Activated CD4-positive, alpha-beta T cell treated with anti-CD3 and anti-CD28 coated beads for 1 hour (primary cell): ENCODE data around the gene PTPRN2.
"Not testable (repeated sequence)": the region's sequence is repeated elsewhere in the genome, so short reads cannot be mapped to it uniquely, and the experiment has no call there.

ENCODE experiments used
- DNase-seq: peaks from one replicate; pipeline ENCODE4 v3.0.0-alpha.2; 2020

The PTPRN2 gene

DNA sequence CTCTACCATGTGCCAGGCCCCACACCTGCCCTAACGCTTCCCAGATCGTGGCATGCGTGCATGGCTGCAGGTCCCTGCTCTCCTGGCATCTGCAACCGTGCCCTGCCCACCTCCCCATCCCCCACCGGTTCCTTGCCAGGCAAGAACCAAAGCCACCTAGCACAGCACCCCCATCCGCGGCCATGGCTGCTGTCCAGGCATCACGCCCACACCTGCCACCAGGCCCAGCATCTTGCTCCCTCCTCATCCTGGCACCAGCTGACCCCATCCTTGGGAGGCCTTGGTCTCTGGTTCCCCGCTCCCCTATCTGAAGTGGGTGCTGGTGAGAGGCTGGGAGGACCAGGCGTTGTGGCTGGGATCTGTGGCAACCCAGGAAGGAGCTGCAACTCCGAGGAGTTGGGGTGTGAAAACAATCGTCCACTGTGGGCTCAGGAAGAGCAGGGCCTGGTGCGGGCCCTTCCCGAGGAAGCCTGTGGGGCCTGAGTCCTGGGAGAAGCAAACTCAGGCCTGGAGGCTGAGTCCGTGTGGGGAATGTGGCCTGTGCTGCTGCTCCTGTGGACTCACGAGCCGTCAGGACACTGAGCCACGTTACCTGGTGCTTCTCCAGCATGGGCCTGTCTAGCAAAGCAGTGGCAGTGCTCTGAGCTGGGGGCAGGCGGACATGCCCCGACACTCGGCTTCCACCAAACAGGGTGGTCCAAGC, 833.8 kb downstream of the PTPRN2 start:
- no peak for DNase-seq

DNA sequence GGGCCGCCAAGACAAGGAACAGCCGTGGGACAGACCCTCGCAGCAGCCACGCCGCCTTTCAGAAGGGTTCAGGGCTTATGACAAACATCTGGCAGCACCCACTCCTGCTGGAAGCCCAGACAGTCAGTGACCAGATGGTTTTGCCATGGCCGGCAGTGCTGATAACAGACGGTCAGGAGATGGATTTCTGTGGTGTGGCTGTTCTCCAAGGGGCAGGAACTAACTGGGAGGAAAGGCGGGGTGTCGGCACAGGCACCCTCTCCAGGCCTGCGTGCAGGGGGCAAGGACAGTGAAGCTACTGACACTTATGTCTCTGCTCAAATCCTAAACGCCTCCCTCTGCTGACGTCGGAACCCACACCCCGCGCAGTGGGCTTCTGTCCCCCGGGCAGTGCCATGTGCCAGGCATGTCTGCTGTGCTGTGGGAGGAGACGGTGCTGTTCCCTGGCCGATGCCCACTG, 834.8 kb downstream of the PTPRN2 start:
- no peak for DNase-seq

DNA sequence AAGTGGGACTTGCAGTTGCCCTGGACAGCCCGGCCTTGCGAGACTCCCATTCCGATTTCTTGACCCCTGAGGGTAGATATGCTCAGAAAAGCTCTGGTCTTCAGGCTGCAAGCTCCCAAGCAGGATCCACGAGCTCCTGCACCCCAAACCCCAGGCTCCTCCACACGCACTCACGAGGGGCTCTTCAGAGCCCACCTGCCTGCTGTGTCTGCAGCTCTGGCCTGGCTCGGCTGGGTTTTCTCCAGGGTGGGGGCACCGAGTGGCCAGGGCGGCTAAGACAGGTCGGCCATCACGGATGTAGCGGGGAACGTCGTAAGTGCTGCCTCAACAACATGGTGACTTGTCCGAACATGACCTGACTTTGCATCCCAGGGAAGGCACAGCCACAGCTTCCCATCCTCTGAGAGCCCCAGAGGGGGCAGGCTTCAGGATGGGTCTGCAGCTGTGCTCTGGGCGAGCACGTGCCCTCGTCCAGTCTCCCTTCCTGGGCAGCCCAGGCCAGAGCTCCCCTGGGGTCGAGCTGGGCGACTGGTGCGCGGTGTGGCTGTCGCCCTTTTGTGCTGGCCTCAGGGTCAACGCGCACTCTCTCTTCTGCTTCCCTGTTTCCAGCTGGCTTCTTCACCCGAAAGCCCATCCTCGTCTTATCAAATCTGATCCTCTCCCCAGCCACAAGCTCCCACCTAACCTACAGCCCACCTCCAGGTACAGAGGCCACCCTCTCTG, 835.5 kb downstream of the PTPRN2 start:
- DNase-seq, result no peak

DNA sequence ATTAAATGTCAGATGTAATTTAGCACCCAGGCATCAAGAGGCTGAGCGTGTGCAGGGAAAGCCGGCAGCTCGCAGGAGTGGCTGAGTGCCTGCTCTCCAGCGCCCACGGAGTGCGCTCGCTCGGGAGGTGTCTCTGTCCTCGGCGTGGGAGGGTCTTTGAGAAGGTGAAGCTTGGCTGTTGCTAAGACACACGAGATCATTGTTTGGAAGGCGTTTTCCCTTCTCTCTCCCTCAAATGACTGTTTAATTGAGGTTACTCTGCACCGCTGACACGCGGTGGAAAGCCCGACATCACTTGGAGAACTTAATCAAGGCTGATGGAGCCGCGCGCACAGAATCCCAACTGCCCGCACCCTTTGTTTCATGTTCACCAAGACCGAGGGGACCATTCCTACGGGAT, 836.2 kb downstream of the PTPRN2 start:
- DNase-seq, result no peak

DNA sequence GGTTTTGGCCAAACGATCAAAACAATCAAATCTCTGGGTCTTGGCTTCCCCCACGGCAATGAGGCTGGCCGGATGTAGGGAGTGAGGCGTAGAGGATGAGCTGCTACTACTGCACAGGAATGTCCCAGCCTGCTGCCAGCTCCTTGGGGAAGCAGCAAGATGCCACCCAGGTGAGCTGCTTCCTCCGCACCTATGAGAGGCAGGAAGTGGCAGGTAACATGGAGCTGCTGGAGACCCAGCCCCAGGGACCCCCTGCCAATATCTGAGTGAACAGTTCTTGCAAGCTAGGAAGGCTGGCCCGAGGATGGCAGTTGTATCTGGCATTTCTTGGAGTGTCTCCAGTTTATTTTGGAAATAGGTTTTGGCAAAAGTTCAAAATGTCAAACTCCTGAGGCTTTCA, 837.3 kb downstream of the PTPRN2 start:
- no peak for DNase-seq

DNA sequence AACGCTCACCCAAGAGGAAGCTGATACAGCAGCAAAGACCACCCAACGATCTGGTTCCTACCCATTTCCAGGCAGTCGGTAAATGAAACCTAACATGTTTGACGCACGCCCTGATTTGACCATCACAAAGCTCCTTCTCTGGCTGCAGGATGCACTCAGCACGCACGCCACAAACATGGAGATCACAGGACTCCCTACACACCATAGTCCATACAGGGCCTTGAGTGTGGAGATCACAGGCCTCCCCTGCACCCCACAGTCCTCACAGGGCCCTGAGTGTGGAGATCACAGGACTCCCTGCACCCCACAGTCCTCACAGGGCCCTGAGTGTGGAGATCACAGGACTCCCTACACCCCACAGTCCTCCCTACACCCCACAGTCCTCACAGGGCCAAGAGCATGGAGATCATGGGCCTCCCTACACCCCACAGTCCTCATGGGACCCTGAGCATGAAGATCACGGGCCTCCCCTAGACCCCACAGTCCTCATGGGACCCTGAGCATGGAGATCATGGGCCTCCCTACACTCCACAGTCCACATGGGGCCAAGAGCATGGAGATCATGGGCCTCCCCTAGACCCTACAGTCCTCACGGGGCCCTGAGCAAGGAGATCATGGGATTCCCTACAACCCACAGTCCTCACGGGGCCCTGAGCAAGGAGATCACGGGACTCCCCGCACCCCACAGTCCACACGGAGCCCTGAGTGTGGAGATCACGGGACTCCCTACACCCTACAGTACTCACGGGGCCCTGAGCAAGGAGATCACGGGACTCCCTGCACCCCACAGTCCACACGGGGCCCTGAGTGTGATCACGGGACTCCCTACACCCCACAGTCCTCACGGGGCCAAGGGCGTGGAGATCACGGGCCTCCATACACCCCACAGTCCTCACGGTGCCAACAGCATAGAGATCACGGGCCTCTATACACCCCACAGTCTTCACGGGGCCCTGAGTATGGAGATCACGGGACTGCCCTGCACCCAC, 841.6 kb downstream of the PTPRN2 start:
- DNase-seq, result no peak

DNA sequence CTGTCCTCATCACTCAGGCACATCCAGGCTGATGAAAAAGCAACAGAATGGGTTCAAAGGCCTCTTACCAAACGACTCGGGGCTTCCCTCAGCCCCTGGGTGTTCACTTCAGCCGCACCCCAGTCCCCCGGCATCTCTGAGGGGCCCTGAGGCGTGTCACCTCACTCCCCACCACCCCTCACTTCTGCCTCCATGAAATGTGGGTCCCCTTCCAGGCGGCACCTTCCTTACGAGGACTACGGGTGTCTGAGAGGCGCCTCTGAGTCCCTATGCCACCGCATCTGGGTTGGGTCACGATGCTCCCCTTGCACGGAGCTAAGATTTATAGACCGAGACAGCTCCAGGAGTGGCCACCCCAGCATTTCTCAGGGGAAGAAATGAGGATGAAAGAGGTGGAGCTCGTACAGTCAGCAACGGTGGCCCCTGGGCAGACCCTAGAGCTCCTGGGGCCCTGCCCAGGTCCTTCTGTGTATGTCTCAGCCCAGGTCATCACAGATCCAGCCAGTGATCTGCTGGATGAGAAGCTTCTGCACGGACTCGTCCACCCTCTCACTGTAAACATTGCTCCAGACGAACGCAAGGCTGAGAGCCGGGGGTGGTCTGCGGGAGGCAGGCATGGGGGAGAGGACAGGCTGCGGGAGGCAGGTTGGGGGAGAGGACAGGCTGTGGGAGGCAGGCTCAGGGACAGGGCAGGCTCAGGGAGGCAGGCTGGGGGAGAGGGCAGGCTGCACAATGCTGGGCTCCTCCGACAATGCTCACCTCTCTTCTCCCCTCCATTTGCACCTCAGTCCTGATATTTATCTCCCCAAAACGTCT, 842.6 kb downstream of the PTPRN2 start:
- DNase-seq, result no peak

DNA sequence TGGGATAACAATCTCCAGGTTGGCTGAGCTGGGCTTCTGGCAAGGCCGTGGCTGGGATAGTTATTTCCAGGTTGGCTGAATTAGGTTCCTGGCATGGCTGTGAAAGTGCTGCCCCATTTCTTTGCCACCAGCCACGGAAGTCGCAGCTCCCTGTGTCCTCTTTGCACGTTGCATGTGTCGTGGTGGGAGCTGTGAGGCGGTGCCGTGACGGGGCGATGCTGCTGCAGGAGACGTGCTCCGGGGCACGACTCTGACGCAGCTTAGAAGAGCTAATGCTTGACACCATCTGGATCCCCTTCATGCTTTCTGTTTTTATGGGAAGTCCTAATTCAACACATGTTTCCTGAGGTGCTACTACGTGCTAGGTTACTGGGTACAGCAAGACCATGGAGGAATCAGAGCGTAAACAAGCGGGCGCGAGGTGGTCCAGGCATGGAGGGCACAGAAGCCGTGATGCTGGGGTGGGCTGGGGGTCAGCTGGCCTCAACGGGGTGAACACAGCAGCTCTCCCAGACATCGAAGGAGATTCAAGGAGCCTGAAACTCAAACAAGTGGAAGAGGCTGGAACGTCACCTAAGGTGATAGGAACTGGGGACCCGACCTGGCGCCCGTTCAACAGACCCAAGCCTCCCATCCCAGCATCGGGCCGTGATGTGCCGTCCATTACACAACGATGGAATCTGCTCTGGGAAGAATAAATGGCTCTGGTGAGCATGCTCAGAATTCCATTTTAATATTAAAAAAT, 843.7 kb downstream of the PTPRN2 start:
- DNase-seq, result no peak

DNA sequence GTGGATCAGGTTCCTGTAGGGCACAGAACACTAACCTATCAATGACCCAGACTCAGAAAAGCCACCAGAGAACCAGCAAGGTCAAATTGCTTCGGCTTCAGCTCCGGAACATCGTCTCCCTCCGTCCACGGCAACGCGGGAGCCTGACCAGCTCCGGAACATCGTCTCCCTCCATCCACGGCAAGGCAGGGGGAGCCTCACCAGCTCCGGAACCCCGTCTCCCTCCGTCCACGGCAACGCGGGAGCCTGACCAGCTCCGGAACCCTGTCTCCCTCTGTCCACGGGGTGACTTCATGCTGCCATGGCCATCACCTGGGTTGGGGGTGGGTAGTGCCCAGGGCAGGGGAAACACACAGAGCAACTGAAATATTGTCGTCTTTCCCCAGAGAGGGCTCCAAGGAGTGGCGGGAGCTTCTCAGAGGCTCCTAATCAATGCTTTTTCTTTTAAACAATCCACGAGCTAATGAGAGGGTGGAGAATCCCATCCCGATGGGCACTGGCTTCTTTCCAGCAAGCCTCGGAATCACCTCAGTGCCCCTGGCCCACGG, 847.3 kb downstream of the PTPRN2 start:
- no peak for DNase-seq

DNA sequence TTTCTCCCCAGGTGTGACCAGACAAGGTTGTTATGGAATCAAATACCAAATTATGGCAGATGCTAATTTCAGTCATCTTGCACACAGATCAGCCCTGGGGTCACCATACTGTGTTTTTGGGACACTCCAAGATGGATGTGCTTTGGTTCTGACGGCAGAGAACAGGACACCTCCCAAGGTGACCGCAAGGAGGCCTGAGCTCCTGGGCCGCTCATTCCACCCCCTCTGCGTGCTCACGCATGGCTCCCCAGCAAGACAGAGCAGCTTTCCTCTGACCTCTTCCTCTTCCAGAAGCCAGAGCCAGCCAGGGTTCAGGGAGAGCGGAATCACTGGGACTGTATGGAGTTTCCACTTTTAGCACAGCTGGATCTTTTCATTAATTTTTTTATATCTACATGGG, 848.0 kb downstream of the PTPRN2 start:
- DNase-seq, result no peak

DNA sequence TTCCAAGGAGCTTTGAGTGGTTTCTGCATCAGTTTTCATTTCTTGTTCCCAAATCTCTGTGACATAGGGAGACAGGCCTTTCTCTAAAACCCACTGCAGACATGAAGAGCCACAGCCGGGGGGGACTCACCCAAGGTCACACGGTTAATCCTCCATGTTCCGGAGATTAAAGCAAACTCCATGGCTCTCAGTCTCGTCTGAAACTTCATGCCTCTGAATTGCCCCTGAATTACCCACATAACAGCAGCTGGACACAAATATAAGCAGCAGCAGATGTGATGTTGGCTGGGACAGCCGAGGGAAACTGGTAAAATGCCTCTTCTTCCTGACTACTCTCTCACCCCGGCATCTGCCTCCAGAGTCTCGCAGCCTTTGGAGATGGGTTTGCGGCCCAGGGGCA, 848.6 kb downstream of the PTPRN2 start:
- DNase-seq, result no peak

DNA sequence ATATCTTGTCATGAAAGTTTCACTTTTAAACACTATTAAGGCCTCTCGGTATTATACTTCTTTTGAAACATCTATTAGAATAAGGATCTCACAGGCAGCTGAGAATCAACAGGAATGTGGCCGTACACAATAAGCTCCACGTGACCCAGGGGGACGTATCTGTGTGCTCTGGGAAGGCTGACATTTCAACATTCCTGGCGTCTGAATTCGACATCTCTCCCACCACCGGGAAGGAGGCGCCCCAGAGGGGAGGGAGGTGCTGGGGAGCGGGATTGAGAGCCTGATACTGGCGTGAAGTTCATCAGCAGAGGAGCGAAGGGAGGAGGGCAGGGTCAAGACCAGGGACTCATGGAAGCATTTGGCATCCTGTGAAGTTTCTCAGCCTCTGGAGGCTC, 849.6 kb downstream of the PTPRN2 start:
- DNase-seq, result no peak

DNA sequence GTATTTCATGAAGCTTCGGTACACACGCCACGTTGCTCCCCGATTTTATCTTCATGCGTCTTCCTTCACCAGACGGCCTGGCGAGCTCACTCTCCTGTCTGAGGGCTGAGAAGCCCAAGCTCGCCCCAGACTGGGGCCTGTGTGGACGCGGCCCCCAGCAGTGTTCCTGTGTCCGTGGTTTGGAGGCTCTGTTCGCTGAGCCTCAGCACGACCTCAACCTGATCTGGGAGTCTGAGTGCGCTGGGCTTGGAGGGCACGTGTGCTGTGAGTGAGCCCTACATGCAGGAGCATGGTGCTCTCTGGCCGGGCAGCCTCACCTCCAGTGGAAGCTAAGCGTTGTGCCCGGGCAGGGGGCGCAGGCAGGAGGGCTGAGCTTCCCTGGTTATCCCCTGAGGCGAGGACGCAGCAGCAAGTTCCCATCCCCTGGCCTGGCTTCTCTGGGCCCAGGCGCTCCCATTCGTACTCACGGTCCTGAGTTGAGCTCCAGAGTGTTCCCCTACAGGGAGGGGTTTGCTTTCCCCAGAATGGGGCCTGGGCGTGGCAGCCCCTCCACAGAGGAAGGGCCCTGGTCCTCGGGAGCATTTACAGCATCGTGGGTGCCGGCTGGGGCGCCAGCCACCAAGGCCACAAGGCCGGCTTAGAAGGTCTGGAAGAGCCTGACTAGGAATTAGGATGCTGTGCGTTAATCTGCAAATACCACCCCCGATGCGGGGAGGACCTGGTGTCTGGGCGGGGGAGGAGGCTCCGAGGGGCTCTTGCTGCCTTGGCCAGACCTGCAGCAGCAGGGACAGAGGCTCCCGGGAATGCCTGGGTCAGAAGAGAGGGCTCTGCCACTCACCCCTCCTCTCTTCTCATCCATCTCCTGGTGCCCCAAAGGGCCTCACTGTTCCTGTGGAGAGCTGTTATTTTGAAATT, 850.2 kb downstream of the PTPRN2 start:
- DNase-seq, result no peak

DNA sequence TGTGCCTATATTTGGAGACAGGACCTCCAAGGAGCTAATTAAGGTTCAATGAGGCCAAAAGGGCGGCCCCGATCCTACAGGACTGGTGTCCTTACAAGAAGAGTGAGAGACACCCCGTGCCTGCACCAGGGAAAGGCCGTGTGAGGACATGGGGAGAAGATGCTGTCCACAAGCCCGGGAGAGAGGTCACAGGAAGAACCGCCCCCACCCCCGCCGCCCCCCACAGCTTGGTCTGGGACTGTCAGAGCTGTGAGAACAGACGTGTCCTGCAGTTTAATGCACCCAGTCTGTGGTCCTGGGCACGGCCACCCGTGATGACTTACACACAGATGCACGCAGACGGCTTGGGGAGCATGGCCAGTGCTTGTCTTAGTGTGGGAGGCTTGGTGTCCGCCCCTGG, 851.3 kb downstream of the PTPRN2 start:
- DNase-seq, result no peak

DNA sequence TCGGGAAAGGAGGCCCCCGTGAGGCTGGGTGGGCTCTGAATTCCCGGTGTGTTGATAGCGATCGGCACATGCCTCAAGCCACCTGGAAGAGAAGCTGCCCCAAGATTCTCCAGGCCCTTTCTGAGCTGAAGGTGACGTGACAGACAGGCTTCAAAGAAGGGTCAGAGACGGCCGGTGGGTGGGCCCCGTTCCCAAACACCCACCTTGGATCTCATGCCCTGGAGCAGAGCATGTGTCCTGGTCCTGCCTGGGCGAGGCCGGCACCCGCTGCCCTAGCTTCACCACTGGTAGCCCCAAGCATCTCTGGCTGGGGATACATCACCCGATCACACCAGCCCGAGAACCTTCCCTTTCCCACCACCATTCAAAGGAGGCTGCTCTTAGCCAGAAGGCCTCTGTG, 851.8 kb downstream of the PTPRN2 start:
- no peak for DNase-seq

DNA sequence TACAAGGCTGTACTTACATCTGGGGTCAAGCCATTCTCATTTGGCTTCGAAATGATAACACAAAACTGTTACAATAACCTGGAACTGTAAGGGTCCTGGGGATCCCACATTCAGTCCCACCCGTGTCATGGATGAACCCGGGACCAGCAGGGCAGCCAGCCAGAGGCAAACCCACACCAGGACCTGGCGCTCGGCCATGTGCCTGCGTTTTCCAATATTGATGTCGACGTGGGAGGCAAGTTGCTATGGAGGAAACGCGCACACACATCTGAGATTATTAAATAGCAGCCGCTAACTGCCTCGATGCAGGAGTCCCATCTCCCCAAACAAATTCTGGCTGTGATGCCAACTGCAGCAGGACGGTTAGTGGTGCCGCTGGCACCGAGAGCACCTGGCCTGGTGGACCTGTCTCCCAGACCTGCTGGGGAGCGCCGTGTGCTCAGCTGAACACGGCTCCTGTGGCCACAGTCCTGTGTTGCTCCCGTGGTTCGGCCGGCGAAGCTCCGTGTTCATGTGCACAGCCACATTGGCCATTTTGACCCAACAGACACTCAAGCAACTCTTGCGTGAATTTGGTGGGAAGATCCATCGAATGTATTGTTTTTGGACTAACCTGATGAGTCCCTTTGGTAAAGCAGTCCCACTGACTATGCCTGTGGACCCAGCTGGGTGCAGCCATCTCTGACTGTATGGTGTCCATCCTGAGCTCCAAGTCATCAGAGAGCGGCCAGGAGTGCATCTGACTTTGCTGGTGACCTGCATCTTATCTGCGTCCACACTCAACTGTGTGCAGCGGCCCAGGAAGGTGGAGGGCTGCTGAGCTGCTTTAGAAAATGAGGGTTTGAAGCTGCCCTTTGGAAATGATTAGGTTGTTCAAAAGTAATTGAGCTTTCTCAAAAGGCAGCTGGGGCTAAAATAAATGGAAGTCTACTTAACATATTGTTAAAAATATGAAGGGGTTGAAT, 852.7 kb downstream of the PTPRN2 start:
- no peak for DNase-seq

DNA sequence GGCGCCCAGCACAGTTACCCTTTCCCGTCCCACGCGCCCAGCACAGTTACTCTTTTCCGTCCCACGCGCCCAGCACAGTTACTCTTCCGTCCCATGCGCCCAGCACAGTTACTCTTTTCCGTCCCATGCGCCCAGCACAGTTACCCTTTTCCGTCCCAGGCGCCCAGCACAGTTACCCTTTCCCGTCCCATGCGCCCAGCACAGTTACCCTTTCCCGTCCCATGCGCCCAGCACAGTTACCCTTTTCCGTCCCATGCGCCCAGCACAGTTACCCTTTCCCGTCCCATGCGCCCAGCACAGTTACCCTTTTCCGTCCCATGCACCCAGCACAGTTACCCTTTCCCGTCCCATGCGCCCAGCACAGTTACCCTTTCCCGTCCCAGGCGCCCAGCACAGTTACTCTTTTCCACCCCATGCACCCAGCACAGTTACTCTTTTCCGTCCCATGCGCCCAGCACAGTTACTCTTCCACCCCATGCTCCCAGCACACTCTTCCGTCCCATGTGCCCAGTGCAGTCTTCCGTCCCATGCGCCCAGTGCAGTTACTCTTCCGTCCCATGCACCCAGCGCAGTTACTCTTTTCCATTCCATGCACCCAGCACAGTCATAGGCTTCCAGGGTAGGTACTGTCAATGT, 853.7 kb downstream of the PTPRN2 start:
- DNase-seq, result not testable (repeated sequence)

DNA sequence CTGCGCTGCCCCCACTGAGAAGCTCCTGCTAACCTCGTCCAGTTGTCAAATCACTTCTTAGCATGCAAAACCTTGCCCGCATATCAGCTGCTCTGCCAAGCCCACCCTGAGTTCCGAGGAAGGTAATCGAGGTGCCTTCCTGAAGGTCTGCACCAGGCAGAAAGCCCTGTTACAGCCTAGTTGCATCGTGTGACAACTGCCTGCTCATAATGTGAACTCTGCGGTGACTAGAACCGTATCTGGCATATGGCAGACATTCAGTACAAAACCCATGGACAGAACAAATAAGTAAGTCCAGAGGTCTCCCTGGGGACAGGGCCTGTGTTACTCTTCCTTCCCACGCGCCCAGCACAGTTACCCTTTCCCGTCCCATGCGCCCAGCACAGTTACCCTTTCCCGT, 856.5 kb downstream of the PTPRN2 start:
- DNase-seq, result no peak

DNA sequence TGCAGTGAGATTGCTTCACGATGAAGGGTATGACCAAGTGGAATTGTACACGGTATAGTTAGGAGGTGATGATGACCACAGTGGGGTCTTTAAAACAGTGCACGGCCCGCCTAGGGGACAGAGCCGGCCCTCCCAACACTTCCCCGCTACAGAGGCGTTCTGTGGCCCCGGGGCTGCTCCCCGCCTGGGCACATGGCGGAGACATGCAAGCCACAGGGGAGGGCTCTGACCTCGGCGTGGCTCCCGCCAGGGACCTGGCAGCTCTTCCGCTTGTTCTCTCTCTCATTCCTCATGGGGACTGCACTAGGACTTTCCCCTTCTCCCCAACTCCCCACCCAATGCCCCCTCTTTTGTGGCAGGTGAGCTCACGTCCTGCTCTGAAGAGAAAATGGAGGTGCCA, 857.0 kb downstream of the PTPRN2 start:
- DNase-seq, result no peak
